ENCODE data around the gene MACROH2A1.

The MACROH2A1 gene

DNA sequence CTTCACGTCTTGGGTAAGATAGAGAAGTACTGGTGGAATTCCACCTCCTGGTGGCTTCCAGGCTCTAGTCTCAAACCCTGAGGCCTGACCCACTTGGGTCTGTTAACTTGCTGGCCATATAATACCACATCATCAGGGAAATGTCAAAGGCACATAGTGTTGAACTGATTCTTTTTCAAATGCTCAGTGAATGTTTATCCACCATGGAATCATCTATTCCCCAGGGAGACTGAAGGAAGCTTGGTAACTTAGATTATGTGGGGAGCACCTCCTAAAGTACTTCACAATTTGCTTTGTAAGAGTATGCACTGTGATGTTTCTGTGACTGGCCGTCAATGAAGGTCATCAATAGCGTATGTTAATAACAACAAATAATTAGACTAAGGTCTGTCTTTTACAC lies 16.1 kb downstream of the MACROH2A1 start:
- H3K4me3 ChIP-seq (ENCODE audit: low read depth, low read length): no peak overlapping the region
- TF ChIP-seq, protein P1, sequence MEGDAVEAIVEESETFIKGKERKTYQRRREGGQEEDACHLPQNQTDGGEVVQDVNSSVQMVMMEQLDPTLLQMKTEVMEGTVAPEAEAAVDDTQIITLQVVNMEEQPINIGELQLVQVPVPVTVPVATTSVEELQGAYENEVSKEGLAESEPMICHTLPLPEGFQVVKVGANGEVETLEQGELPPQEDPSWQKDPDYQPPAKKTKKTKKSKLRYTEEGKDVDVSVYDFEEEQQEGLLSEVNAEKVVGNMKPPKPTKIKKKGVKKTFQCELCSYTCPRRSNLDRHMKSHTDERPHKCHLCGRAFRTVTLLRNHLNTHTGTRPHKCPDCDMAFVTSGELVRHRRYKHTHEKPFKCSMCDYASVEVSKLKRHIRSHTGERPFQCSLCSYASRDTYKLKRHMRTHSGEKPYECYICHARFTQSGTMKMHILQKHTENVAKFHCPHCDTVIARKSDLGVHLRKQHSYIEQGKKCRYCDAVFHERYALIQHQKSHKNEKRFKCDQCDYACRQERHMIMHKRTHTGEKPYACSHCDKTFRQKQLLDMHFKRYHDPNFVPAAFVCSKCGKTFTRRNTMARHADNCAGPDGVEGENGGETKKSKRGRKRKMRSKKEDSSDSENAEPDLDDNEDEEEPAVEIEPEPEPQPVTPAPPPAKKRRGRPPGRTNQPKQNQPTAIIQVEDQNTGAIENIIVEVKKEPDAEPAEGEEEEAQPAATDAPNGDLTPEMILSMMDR (IDR thresholded peaks at IDR 0.05; ENCODE audit: low read depth, low read length): no peak

GRCh38 chr5:135382106-135382790 lies 16.8 kb downstream of the MACROH2A1 start:
- H3K4me3 ChIP-seq (ENCODE audit: low read depth, low read length): no peak overlapping the region
- TF ChIP-seq, protein P1 (IDR thresholded peaks at IDR 0.05; ENCODE audit: low read depth, low read length): no peak

- TF ChIP-seq, protein P1 (IDR thresholded peaks at IDR 0.05; ENCODE audit: low read depth, low read length): no peak
- no peak overlapping the region for H3K4me3 ChIP-seq (ENCODE audit: low read depth, low read length)
Measured at GRCh38 chr5:135379046-135379654, 19.9 kb downstream of the MACROH2A1 start.

GRCh38 chr5:135377751-135378680 lies 21.0 kb downstream of the MACROH2A1 start:
- TF ChIP-seq, protein P1 (IDR thresholded peaks at IDR 0.05; ENCODE audit: low read depth, low read length): no peak
- H3K4me3 ChIP-seq (ENCODE audit: low read depth, low read length): no peak overlapping the region

DNA sequence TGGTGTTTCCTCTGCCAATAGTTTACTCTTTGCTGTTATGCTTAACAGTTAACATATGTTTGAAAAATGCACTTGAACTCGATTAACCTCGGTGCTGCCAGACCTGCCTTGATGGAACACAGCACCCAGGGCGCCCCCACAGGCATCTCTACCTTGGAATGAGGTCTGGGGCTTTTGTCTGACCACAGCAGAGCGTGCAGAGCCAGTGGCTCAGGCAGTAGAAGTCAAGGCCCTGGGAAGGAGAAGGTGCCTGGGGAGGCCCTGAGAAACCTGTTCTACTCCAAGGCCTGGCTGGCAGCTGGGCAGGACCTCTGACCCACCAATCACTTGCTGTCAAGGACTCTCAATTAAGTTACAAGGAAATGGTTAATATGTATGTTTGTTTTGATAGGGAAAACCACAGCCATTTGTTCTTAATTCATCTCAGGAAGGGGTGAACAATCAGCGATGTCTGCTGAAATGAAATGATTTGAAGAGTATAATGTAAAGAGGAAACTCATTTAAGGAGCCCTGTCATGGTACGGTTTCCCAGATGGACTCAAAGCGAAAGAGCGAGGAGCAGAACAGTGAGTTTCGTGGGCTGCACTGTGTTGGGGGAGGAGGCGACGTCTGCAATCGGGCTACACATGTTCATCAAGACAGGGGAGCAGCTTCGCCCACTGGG lies 21.9 kb downstream of the MACROH2A1 start:
- TF ChIP-seq, protein P1 (IDR thresholded peaks at IDR 0.05; ENCODE audit: low read depth, low read length): no peak

DNA sequence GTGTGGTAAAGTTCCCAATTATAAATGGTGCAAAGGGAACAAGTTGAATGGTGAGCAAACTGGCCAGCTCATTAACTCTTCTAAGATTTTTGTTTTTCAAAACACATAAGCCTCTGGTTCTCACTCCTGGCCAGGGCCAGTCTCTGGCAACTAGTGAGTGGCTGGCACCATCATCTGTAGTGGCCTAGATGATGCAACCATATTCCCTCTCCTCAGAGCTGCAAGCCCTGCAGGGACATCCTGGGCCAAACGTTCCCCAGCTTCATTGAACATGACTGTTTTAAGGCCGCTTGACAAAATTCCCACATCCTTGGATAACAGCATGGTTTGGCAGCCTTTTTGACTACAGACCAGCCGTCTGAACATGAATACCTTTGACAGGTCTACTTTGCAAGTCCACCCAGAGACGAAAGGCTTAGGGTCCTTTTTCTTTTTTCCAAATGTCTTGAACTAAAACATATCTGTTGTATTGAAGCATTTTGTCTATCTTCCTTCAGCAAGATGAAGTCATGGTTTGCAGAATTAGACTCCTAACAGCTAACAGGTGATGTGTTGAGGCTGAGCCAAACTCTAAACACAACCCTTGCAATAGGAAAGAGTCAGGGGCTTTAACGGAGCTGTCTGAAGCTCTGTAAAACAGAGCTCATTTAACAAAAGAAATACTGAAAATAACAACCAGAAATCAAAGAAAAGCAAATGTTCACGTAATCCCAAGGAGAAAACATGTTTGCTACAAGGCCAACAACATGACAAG lies 23.8 kb downstream of the MACROH2A1 start:
- TF ChIP-seq, protein P1 (IDR thresholded peaks at IDR 0.05; ENCODE audit: low read depth, low read length): no peak
- H3K4me3 ChIP-seq (ENCODE audit: low read depth, low read length): no peak overlapping the region

More for the DNA sequence above, 21.9 kb downstream of the MACROH2A1 start:
- no peak overlapping the region for H3K4me3 ChIP-seq (ENCODE audit: low read depth, low read length)

Measured in WI38 (cell line).